Head of caudate nucleus (tissue), 42 donors: ENCODE data around the gene DMGDH.

Source experiments
- DNase-seq, 42 donors: peaks; one replicate each; pipeline versions ENCODE4 v3.0.0 to v3.0.0-alpha.2; 2020 to 2021; ENCODE audit warnings: mixed read lengths in 7 of 42
- intact Hi-C: fragments of 100-400 bp; cut with DNase I; formaldehyde crosslinking; loops from one replicate; pipeline ENCODE4 v1.15.0; 2022

Gene DMGDH

DNA sequence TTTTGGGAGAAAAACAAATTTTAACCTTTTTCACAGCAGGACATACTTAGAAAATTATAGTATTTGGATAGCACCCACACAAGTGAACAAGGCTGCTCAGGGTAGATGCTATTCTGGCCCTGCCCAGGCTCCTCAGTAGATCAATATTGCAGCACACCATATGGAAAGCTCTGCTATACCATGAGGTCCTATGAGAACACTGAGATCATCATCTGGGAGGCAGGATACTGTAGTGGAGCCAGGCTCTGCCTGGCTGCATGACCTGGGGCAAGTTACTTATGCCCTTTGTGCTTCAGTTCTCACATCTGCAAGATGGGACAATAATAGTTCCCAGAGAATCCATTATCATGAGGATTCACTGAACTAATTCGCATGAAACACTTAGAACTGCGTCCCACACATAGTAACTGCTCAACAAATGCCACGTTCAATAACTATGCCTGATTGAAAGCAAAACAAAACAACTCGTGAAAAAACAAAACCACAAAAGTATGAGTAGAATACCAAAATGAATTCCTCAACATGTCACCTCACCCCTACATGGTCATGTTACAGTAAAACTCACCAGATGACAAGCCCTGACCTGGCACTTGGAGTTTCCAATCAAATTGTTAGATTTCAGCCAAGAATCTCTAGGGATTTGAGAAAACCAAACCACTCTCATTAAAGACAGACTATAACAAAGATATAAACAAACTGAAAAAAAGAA, 116.2 kb downstream of the DMGDH start:
- intact Hi-C loops, result no loop called here
- DNase-seq, result no peak
